Stomach (tissue), 9 donors: ENCODE data around the gene IL4I1. TPM values are rescaled to one million over a fixed set of nuclear protein-coding genes. Genes with fewer than 3 reads are reported as not detected.

ENCODE experiments used
- DNase-seq, 2 donors: peaks; one replicate each; pipeline versions ENCODE4 v3.0.0 to v3.0.0-alpha.2; 2013 to 2019
- H3K27ac ChIP-seq, 5 donors: fragments of 200-600 bp in 4 of 5; sonication (generic) in 4 of 5; one replicate each; pipeline ENCODE4 v1.5.1; 2013 to 2019; ENCODE audit warnings: mild to moderate bottlenecking in 1 of 5, moderate library complexity in 1 of 5
- H3K27me3 ChIP-seq, 3 donors: fragments of 200-600 bp; sonication (generic); one replicate each; pipeline ENCODE4 v1.5.1; 2017 to 2019; ENCODE audit warnings: mixed run types in 1 of 3
- H3K36me3 ChIP-seq, 4 donors: fragments of 200-600 bp; sonication (generic); 1 replicate in 3 of 4; 2 replicates in 1 of 4; pipeline ENCODE4 v1.5.1; 2016 to 2019
- H3K4me1 ChIP-seq, 4 donors: fragments of 200-600 bp; sonication (generic); one replicate each; pipeline ENCODE4 v1.5.1; 2016 to 2019
- H3K4me3 ChIP-seq, 4 donors: fragments of 200-600 bp; sonication (generic) in 3 of 4; one replicate each; pipeline ENCODE4 v1.5.1; 2016 to 2019; ENCODE audit warnings: mild to moderate bottlenecking in 1 of 4
- H3K9me3 ChIP-seq, 4 donors: fragments of 200-600 bp; sonication (generic); one replicate each; pipeline ENCODE4 v1.5.1; 2016 to 2019
- EP300 ChIP-seq: sonication (generic); formaldehyde crosslinking; IDR thresholded peaks from one replicate; pipeline ENCODE4 v1.6.1; 2017; ENCODE audit warnings: antibody characterized with exemption
- POLR2A ChIP-seq, 4 donors: fragments of 450-650 bp; IDR thresholded peaks; one replicate each; pipeline ENCODE4 v1.6.1; 2016; ENCODE audit warnings: antibody characterized with exemption in 4 of 4, control low read depth in 2 of 4, mild to moderate bottlenecking in 1 of 4, moderate library complexity in 1 of 4
- POLR2AphosphoS5 ChIP-seq, 3 donors: sonication (generic); formaldehyde crosslinking; IDR thresholded peaks; one replicate each; pipeline ENCODE4 v1.6.1; 2016; ENCODE audit warnings: antibody characterized with exemption in 3 of 3
- WGBS, 5 donors: extraction: QIAGEN DNeasy Blood & Tissue Kit in 3 of 5; methylation state at CpG; one replicate each; pipeline versions ENCODE4 v1.1.5 to v1.1.7; 2013 to 2018; 5-methylcytosine and 5-hydroxymethylcytosine counted together
- intact Hi-C: fragments of 100-400 bp; cut with DNase I; formaldehyde crosslinking; loops from one replicate; pipeline ENCODE4 v1.15.1; 2023; ENCODE audit warnings: low total_unique reads
- polyA plus RNA-seq, 3 donors: library from polyadenylated mRNA; stranded (reverse); fragments of 200-250 nt; gene quantifications; one replicate each; pipeline ENCODE4 v1.2.3, GENCODE V29; 2013
- total RNA-seq, 5 donors: library from RNA; depleted of rRNA; stranded (reverse); fragments of >200 nt; gene quantifications; one replicate each; pipeline versions ENCODE4 v1.1.0 to v1.2.3, GENCODE V29; 2014 to 2016
- TF ChIP-seq, protein P1 (sequence below), 7 experiments: fragments of 450-650 bp in 4 of 7; fragments of 200-600 bp in 3 of 7; sonication (generic) in 3 of 7; IDR thresholded peaks; one replicate each; pipeline ENCODE4 v1.5.1; 2016 to 2019; ENCODE audit warnings: antibody characterized with exemption in 7 of 7, control low read depth in 2 of 7, mild to moderate bottlenecking in 1 of 7
- donor health status: healthy with polysubstance abuse.
- donor health status: Bipolar disorder and iron deficiency.
- donor health status: healthy.

The IL4I1 gene
- total and polyA plus RNA-seq, 8 donors = 0.45 to 1.1 (median 0.66) TPM; not detected in 2

DNA sequence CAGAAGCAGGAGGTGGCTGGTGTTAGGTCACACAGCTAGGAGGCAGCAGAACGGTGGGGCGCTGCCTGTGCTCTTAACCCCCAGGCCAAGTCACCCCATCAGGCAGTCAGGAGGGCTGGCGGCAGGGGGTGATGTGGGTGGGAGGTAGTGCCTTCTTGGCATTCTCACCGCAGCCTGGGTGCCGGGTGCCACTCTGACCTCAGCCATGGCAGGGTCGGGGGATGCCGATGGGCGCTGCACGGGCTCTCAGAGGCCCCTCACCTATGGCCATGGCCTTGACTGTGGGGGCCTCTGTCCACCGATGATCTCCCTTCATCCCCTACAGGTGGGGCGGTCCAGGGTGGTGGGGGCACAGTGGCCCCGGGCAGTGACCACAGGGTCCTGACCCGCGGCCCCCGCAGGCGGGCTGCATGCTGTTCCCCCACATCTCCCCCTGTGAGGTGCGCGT lies 40.1 kb downstream of the IL4I1 start:
- Histone ChIP-seq H3K36me3 (peaks cover 62 to 77% (median 75%) of the 10 kb centered on the region in 4 donors), H3K9me3 (no peaks in the 10 kb centered on the region), H3K4me1 (peaks cover 27 to 55% (median 47%) of the 10 kb centered on the region in 4 donors), H3K4me3 (no peak overlapping the region), H3K27ac (peak overlapping the region in 1 of 5 donors; percentile 4), H3K27me3 (no peaks in the 10 kb centered on the region)
- DNase-seq = no peak
- intact Hi-C loops = no loop called here
- WGBS, 5 donors = 78 to 94% (median 89%) methylated on average over 5 to 18 of the region's 18 CpGs
- no peak for TF ChIP-seq POLR2AphosphoS5 (IDR thresholded peaks at IDR 0.05)
- TF ChIP-seq POLR2A (IDR thresholded peaks at IDR 0.05) = no peak
- no peak for TF ChIP-seq EP300
- TF ChIP-seq, protein P1, sequence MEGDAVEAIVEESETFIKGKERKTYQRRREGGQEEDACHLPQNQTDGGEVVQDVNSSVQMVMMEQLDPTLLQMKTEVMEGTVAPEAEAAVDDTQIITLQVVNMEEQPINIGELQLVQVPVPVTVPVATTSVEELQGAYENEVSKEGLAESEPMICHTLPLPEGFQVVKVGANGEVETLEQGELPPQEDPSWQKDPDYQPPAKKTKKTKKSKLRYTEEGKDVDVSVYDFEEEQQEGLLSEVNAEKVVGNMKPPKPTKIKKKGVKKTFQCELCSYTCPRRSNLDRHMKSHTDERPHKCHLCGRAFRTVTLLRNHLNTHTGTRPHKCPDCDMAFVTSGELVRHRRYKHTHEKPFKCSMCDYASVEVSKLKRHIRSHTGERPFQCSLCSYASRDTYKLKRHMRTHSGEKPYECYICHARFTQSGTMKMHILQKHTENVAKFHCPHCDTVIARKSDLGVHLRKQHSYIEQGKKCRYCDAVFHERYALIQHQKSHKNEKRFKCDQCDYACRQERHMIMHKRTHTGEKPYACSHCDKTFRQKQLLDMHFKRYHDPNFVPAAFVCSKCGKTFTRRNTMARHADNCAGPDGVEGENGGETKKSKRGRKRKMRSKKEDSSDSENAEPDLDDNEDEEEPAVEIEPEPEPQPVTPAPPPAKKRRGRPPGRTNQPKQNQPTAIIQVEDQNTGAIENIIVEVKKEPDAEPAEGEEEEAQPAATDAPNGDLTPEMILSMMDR (IDR thresholded peaks at IDR 0.05) = no peak

DNA sequence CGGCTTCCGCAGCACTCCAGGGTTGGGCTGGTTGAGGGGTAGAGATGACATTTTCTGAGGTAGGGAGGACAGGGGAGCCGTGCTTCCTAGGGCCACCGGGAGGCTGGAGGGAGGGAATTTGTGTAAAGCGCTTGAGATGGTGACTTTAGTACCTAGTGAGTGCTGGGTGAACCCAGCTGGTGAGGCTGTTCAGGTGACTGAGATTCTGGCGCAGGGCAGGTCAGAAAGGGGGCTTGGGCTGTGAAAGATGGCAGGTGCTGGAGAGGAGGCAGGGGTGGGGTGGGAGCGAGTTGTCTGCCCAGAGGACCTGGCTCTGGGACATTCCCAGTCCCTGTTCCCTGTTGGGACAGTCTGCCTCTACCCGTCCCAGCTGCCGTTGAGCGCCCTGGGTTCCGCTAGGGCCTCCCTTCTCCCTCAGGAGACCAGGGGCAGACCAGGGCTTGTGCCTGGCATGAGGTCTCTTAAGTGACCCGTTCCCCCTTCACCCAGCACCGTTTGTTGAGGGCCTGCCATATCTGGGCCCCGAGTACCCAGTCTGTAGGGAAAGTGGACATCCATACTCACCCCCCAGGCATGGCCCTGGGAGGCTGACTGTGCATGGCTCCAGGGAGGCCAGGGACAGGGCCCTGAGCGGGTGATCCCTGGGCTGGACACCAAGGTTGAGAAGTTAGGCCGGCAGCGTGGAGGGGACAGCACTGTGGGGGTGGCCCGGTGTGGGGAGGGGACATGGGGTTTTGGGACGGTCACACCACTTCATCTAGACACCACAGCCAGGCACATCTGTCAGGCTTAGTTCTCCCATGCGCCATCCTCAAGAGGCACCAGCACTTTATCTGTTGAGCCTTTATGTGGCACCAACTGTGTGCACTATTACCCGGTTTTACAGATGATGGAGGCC lies 40.8 kb downstream of the IL4I1 start:
- 77 to 85% (median 83%) methylated on average over 15 to 21 of the region's 21 CpGs for WGBS, 5 donors
- H3K36me3 ChIP-seq = peaks cover 57 to 70% (median 68%) of the 10 kb centered on the region in 4 donors
- intact Hi-C loops = no loop called here
- no peak for DNase-seq
- peak overlapping the region in 2 of 5 donors; percentile 1 to 4 for H3K27ac ChIP-seq
- TF ChIP-seq POLR2A (IDR thresholded peaks at IDR 0.05) (no peak), POLR2AphosphoS5 (IDR thresholded peaks at IDR 0.05) (no peak), EP300 (no peak)
- TF ChIP-seq, protein P1 (IDR thresholded peaks at IDR 0.05) = no peak
- H3K4me1 ChIP-seq = peaks cover 21 to 49% (median 41%) of the 10 kb centered on the region in 4 donors
- H3K4me3 ChIP-seq = no peak overlapping the region
- H3K27me3 ChIP-seq = no peaks in the 10 kb centered on the region
- H3K9me3 ChIP-seq = no peaks in the 10 kb centered on the region

DNA sequence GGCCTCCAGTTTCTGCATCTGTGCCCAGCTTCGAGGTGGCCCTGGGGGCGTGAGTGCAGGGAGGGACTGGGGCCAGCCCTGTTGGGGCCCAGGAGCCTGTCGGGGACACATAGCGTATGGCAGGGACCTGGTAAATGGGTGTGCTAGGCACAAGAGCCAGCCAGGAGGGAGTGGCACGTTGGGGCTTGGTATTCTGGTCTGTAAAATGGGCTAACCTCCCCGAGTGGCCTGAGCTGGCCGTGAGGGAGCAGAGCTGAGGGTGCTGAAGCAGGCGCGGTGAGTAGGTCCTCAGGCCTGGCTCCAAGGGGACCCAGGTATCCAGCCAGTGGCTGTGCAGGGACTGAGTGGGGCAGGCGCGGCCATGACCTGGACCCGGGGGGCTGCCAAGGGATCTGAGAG lies 41.4 kb downstream of the IL4I1 start:
- H3K36me3 ChIP-seq = peaks cover 53 to 64% (median 62%) of the 10 kb centered on the region in 4 donors

More for the DNA sequence above, 41.4 kb downstream of the IL4I1 start:
- no peaks in the 10 kb centered on the region for H3K9me3 ChIP-seq
- no peak for DNase-seq
- TF ChIP-seq, protein P1 (IDR thresholded peaks at IDR 0.05) = no peak
- no peak for TF ChIP-seq POLR2A (IDR thresholded peaks at IDR 0.05)
- TF ChIP-seq POLR2AphosphoS5 (IDR thresholded peaks at IDR 0.05) = no peak
- TF ChIP-seq EP300 = no peak
- intact Hi-C loops = no loop called here
- WGBS, 5 donors = 84 to 93% (median 90%) methylated on average over 11 to 12 of the region's 12 CpGs
- no peaks in the 10 kb centered on the region for H3K27me3 ChIP-seq
- H3K4me1 ChIP-seq = peaks cover 15 to 43% (median 36%) of the 10 kb centered on the region in 4 donors
- no peak overlapping the region for H3K4me3 ChIP-seq
- peak overlapping the region in 1 of 5 donors; percentile 1 for H3K27ac ChIP-seq
